Endodermal cell (in vitro differentiated cells): Measurements from ENCODE around the gene TSPAN15. TPM values are rescaled to one million over a fixed set of nuclear protein-coding genes. Genes with fewer than 3 reads are reported as not detected.

ENCODE experiments used
- DNase-seq: peaks from one replicate; pipeline ENCODE4 v3.0.0-alpha.2; 2017
- H3K27ac ChIP-seq: 2 replicates; pipeline ENCODE4 v1.5.1; 2013; ENCODE audit warnings: mild to moderate bottlenecking, low read depth, low read length, moderate library complexity
- H3K27me3 ChIP-seq: 2 replicates; pipeline ENCODE4 v1.6.1; 2013; ENCODE audit warnings: mild to moderate bottlenecking, low read length, moderate library complexity; ENCODE audit not compliant: insufficient read depth, control insufficient read depth, poor library complexity, severe bottlenecking
- H3K36me3 ChIP-seq: 2 replicates; pipeline ENCODE4 v1.7.0; 2013; ENCODE audit warnings: mild to moderate bottlenecking, low read length, moderate library complexity; ENCODE audit not compliant: control insufficient read depth, insufficient read depth
- H3K4me1 ChIP-seq: one replicate; pipeline ENCODE4 v1.7.0; 2013; ENCODE audit warnings: low read length; ENCODE audit not compliant: control insufficient read depth, insufficient read depth
- H3K4me3 ChIP-seq: 2 replicates; pipeline ENCODE4 v1.5.1; 2013; ENCODE audit warnings: mild to moderate bottlenecking, low read length, moderate library complexity
- H3K9ac ChIP-seq: 2 replicates; pipeline ENCODE4 v1.6.1; 2013; ENCODE audit warnings: mild to moderate bottlenecking, low read length, moderate library complexity; ENCODE audit not compliant: poor library complexity, severe bottlenecking; ENCODE audit errors: extremely low read depth
- H3K9me3 ChIP-seq: 2 replicates; pipeline ENCODE4 v1.6.1; 2013; ENCODE audit warnings: mild to moderate bottlenecking, low read length, moderate library complexity; ENCODE audit not compliant: control insufficient read depth
- H3K27ac Mint-ChIP-seq: 2 replicates; pipeline ENCODE4 v1.8.0; 2020; ENCODE audit warnings: mixed read lengths
- H3K27me3 Mint-ChIP-seq: 2 replicates; pipeline ENCODE4 v1.8.0; 2021; ENCODE audit warnings: mild to moderate bottlenecking, mixed read lengths; ENCODE audit not compliant: insufficient read depth
- H3K36me3 Mint-ChIP-seq: 2 replicates; pipeline ENCODE4 v1.8.0; 2020; ENCODE audit warnings: low read depth, mixed read lengths
- H3K4me1 Mint-ChIP-seq: 2 replicates; pipeline ENCODE4 v1.8.0; 2020; ENCODE audit warnings: mixed read lengths
- H3K4me3 Mint-ChIP-seq: 2 replicates; pipeline ENCODE4 v1.8.0; 2020; ENCODE audit warnings: mild to moderate bottlenecking, moderate library complexity, mixed read lengths
- H3K9me3 Mint-ChIP-seq: 2 replicates; pipeline ENCODE4 v1.8.0; 2020; ENCODE audit warnings: mild to moderate bottlenecking, mixed read lengths
- WGBS, 2 experiments: methylation state at CpG; one replicate each; pipeline versions ENCODE4 v1.1.5 to v1.1.7; 2013; ENCODE audit warnings: missing lambda C conversion rate in 2 of 2, mixed read lengths in 1 of 2; ENCODE audit not compliant: insufficient coverage in 1 of 2, insufficient read length in 1 of 2; 5-methylcytosine and 5-hydroxymethylcytosine counted together
- total RNA-seq, 2 donors: library from RNA; stranded (reverse); fragmentation: NEBNext Ultra II Directional in 1 of 2; extraction: Animal tissue kit (Norgen Biotek cat#: 25700) in 1 of 2; gene quantifications; 2 replicates in 1 of 2; 3 replicates in 1 of 2; pipeline ENCODE4 v1.2.1, GENCODE V29; 2021
- TF ChIP-seq, protein P1 (sequence below): fragments of 200-600 bp; sonication (generic); conservative IDR thresholded peaks from 2 replicates; pipeline ENCODE4 v1.5.0; 2021; ENCODE audit warnings: antibody characterized with exemption, mild to moderate bottlenecking

TSPAN15 gene
- total RNA-seq, 2 donors from 2014 or later, result 10.1 to 15.8 TPM

DNA sequence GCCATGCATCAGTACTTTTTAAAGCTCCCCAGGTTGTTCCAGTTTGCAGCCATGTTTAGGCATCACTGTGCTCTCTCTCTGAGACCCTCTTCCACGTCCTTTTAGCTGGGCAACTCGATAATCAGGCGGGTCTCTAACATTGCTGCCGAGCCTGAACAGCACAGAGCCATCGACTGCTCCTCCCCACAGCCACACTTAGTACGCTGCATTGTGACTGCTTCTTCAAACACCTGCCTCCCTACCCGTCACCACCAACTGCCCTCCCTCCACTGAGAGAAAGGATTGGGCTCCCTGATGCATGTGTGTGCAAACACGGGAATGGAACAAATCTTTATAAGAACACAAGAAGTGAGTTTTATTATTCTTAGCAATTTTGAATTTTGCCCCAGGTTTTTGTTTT lies 23.1 kb upstream of the TSPAN15 start:
- no peaks in the 10 kb centered on the region for H3K4me1 ChIP-seq
- H3K4me3 ChIP-seq, result no peak overlapping the region
- 79 to 80% methylated on average over 7 to 8 of the region's 8 CpGs for WGBS, 2 experiments
- no peaks in the 10 kb centered on the region for H3K9me3 ChIP-seq
- no peaks in the 10 kb centered on the region for H3K4me1 Mint-ChIP-seq
- TF ChIP-seq, protein P1, sequence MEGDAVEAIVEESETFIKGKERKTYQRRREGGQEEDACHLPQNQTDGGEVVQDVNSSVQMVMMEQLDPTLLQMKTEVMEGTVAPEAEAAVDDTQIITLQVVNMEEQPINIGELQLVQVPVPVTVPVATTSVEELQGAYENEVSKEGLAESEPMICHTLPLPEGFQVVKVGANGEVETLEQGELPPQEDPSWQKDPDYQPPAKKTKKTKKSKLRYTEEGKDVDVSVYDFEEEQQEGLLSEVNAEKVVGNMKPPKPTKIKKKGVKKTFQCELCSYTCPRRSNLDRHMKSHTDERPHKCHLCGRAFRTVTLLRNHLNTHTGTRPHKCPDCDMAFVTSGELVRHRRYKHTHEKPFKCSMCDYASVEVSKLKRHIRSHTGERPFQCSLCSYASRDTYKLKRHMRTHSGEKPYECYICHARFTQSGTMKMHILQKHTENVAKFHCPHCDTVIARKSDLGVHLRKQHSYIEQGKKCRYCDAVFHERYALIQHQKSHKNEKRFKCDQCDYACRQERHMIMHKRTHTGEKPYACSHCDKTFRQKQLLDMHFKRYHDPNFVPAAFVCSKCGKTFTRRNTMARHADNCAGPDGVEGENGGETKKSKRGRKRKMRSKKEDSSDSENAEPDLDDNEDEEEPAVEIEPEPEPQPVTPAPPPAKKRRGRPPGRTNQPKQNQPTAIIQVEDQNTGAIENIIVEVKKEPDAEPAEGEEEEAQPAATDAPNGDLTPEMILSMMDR, result no peak
- H3K9me3 Mint-ChIP-seq, result no peaks in the 10 kb centered on the region
- no peaks in the 10 kb centered on the region for H3K36me3 ChIP-seq
- H3K27ac Mint-ChIP-seq, result no peak overlapping the region
- H3K9ac ChIP-seq, result no peak overlapping the region
- no peak for DNase-seq
- no peak overlapping the region for H3K4me3 Mint-ChIP-seq
- peaks cover 3% of the 10 kb centered on the region for H3K27me3 Mint-ChIP-seq
- H3K27me3 ChIP-seq, result no peaks in the 10 kb centered on the region
- no peak overlapping the region for H3K27ac ChIP-seq
- H3K36me3 Mint-ChIP-seq, result no peaks in the 10 kb centered on the region

DNA sequence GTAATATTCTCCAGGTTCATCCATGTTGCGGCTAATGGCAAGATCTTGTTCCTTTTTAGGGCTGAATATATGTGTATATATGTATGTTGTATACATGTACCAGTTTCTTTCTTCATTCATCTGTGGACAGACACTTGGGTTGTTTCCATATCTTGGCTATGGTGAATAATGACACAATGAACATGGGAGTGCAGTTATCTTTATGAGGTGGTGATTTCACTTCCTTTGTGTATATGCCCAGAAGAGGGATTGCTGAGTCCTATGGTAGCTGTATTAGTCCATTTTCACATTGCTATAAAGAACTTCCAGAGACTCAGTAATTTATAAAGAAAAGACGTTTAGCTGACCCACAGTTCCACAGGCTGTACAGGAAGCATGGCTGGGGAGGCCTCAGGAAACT lies 17.1 kb upstream of the TSPAN15 start:
- Histone ChIP-seq H3K27ac (no peak overlapping the region), H3K4me3 (no peak overlapping the region), H3K9me3 (no peaks in the 10 kb centered on the region), H3K36me3 (no peaks in the 10 kb centered on the region), H3K4me1 (no peaks in the 10 kb centered on the region), H3K27me3 (no peaks in the 10 kb centered on the region), H3K9ac (no peak overlapping the region)
- TF ChIP-seq, protein P1, result no peak
- no peaks in the 10 kb centered on the region for H3K36me3 Mint-ChIP-seq
- peaks cover 25% of the 10 kb centered on the region for H3K27me3 Mint-ChIP-seq
- H3K4me3 Mint-ChIP-seq, result no peak overlapping the region
- WGBS, 2 experiments, result 57 to 88% methylated on average over 1 to 2 of the region's 2 CpGs
- H3K27ac Mint-ChIP-seq, result no peak overlapping the region
- no peaks in the 10 kb centered on the region for H3K4me1 Mint-ChIP-seq
- no peak for DNase-seq
- H3K9me3 Mint-ChIP-seq, result no peaks in the 10 kb centered on the region

DNA sequence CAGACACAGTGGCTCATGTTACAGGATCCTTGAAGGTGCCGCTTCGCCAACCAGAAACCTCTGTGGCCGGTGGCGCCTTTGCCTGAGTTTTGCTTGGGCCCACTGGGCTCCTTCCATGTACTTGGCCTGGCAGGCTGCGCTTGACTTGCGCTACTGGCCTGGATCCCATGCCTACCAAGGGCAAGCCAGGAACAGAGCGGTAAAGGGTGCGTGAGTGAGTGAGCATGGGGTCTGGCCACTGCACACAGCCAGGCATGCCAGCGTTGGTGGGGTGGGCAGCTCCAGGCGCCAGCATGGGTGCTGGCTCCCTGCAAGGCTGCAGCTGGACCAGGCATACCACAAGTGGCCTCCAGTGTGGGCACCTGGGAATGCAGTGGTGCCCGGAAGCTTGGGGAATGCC lies 16.3 kb upstream of the TSPAN15 start:
- no peaks in the 10 kb centered on the region for H3K9me3 Mint-ChIP-seq
- Histone ChIP-seq H3K9ac (no peak overlapping the region), H3K27ac (no peak overlapping the region), H3K4me1 (no peaks in the 10 kb centered on the region), H3K9me3 (no peaks in the 10 kb centered on the region), H3K36me3 (no peaks in the 10 kb centered on the region), H3K4me3 (no peak overlapping the region), H3K27me3 (no peaks in the 10 kb centered on the region)
- H3K27me3 Mint-ChIP-seq, result peaks cover 28% of the 10 kb centered on the region
- no peak overlapping the region for H3K27ac Mint-ChIP-seq
- no peak for DNase-seq
- no peaks in the 10 kb centered on the region for H3K36me3 Mint-ChIP-seq
- TF ChIP-seq, protein P1, result no peak
- H3K4me3 Mint-ChIP-seq, result no peak overlapping the region
- 92 to 94% methylated on average over 7 to 11 of the region's 11 CpGs for WGBS, 2 experiments
- H3K4me1 Mint-ChIP-seq, result peaks cover 4% of the 10 kb centered on the region
